GM18499 (cell line): ENCODE measurements around the gene WDFY2.

Experiments
- ATAC-seq: cut with Tn5 transposase; IDR thresholded peaks from one replicate; pipeline ENCODE4 v1.9.1; 2021; ENCODE audit warnings: moderate number of reproducible peaks; ENCODE audit not compliant: insufficient read depth, unreplicated experiment

The WDFY2 gene

DNA sequence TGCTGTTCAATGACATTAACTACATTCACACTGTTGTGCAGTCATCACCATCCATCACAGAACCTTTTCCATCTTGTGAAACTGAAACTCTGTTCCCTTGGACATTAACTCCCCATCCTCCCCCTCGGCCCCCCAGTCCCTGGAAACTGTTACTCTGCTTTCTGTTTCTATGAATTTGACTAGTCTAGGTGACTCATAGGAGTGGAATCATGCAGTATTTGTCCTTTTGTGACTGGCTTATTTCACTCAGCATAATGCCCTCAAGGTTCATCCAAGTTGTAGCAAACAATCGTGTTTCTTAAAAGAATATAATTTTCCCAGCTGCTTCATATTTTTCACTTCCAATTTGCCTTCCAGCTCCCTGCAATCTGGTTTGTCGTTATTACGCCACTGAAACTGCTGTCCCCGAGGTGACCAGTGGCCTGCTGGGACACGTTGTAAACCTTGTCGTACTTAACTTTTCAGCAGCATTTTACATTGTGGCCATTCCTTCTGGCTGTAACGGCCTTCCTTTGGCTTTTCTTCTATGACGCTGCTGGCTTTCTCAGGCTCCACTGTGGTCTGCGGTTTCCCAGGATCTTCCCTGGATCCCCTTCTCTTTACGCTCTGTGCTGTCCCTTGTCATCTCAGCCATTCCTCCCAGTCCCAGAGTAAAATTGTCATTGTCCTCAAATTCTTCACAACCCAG, 145.7 kb downstream of the WDFY2 start:
- ATAC-seq = no peak

DNA sequence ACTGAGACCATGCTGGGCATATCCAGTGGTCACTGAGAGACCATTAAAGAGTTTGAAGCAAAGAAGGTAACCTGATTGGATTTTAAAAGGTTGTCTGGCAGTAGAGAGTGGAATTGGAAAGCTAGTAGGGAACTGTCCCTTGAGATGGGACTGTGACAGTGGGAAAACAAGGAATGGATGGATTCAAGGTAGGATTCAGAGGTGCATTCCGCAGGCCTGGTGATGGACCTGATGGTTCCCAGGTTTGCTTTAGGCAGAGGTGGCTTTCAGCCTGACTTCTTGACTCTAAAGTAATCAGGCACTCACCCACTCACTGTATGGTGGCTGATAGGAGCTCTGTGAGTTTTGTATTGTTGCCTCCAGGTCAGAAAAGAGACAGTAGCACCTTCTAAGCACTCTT, 146.7 kb downstream of the WDFY2 start:
- ATAC-seq = no peak

DNA sequence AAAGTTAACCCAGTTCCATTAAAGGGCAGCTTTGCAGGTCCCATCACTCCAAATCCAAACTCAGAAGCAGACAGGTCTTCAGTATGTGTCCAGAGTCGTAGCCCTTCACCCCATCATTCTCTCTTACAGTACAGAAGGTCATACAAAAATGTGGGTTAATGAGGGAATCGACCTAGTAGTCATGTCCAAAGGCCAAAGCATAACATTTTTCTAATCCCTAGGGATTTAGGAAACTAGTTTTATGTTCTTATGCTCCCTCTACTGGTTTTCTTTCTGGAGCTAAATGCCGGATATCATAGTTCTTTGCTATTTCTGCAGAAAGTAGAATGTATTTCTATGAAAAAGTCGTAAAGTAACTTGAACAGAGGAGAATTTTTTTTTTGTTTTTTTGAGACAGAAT, 147.5 kb downstream of the WDFY2 start:
- no peak for ATAC-seq

DNA sequence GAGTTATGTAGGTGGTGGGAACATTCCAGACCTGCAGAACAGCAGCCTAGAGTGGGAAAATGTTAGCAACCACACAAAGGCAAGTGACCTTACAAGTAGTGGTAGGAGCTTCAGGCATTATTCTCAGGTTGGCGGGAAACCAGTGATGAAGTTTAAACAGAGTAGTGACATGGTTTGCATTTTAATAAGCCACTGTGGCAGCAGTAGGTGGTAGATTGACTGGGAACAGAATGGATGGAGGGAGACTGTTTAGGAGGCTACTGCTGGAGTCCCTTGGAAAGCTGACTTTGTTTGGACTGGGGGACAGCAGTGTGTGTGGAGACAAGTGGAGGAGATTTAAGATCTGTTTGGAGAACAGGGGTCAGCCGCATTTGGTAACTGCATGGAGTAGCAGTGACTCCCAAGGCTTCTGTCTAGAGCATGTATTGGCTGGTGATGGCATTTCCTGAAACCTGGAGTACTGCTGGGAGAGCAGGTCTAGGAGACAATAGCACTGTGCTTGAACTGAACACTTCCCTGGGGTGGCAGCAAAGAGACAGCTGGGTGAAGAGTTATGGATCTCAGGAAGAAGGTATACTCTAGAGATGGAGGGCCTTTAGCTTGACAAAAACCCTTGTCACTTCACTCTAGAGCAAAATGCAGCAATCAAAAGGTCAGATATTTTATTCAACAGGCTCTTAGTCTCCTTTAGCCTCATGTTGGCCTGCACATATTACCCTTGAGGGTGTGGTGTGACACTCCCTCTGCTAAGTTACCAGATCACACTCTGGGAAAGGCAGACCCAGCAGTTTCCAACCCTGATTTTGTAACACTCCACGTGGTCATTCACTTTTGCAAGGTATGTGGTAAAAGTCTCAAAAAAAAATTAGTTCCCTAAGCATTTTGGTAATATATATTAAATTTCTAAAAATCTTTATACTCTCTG, 149.4 kb downstream of the WDFY2 start:
- no peak for ATAC-seq

DNA sequence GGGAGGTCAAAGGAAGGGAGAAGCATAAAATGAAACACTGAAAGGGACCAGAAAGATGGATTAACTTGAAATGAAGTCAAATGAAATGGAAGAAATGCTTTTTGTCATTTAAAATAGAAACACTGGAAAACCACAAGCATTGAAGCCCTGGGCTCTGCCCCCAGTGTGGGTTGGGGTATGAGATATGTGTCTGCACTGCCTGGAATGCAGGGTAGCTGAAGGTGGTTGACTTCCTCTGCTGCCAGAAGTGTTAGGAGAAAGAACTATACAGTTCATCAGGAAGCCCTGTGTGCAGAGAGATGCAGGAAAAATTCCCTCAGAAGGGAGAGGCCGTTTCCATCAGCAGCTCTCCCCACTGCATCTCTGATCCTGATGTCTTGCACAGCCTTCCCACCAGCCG, 150.5 kb downstream of the WDFY2 start:
- no peak for ATAC-seq

DNA sequence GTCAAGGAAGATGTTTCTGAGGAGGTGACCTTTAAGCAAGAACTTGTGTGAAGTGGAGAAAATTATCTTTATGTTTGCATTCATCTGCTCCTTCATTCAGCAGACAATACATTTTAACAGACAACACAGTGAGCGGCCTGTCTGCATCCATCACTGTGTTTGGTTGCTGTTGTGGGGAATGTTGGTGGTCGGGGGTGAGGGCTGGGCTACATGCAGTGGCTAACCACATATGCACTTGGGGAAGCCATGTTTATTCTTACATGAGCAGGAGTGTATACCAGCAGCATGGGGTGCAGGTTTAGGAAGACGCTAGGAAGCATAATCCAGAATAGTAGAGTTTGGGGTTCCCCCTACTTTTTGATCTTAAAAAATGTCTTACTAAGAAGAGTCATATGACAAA, 153.3 kb downstream of the WDFY2 start:
- no peak for ATAC-seq

DNA sequence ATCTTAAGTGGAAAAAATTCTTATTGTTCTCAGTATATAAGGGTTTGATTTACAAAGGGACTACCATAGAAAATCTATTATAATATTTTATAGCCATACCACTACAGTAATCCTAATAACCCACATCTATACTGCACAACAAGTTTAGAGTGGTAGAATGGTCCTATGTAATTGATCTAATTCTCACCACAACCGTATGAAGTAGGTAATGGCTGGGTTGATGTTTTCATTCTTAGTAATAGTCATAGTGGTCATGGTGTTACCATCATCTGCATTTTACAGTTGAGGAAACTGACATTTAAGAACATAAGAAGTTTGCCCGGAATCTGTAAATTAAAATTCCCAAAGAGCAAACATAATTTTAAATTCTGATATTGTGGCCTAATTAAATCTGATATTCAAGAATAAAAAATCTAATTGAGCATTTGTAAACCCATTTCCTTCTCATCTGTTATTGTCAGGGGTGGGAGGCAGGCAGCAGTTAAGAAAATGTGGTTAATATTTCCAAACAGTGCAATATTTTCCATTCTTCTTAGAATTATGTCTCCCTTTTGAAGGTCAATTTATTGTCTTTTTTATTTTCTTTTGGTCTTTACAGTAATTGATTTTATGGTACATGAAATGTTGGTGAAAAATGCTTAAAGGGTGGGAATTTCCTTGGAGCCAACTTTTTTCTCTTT, 154.1 kb downstream of the WDFY2 start:
- no peak for ATAC-seq

DNA sequence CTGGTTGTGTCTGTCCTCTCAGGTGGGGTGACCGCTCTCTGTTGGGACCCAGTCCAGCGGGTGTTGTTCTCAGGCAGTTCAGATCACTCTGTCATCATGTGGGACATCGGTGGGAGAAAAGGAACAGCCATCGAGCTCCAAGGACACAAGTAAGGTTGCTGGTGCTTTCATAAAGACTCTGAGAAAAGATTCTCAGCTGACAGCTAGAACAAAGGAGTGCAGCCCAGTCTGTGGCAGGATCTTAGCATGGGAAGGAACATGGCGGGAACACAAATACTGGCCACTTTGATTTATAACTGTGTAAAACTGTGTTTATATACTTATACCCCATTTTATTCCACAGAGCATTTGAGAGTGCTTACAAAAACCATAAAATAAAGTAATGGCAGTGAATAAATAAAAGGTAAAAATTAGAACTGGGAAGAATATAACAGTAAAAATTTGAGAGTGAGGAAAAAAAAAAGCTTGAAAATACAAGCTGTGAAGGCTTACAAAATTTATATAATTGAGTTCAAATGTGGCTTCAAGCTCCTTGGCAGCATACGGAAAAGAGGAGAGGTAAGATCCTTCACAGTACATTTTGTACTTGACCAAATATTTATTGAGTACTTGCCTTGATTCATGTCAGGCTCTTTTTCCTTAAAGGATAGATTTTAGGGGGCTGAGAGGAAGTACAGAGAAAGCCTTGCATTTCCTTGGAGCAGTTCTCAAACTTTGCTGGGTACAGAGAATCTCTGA, 154.9 kb downstream of the WDFY2 start:
- ATAC-seq = no peak

DNA sequence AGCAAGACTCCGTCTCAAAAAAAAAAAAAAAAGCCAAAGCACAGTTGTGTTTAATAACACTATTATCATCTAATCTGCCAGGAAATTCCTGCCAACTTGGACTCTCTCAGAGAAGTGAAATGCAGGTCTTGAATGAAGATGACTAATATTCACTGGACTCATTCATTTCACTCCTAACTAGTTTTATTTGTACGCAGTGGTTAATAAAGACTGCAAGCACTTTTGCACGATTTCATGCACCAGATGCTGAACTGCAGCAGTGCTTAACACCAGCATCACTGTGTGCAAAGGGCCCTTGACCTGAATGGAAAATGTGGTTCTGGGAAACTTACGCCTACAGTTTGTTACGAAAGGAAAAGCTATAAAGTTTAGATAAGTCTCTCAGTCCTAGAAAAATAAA, 156.4 kb downstream of the WDFY2 start:
- ATAC-seq = no peak

DNA sequence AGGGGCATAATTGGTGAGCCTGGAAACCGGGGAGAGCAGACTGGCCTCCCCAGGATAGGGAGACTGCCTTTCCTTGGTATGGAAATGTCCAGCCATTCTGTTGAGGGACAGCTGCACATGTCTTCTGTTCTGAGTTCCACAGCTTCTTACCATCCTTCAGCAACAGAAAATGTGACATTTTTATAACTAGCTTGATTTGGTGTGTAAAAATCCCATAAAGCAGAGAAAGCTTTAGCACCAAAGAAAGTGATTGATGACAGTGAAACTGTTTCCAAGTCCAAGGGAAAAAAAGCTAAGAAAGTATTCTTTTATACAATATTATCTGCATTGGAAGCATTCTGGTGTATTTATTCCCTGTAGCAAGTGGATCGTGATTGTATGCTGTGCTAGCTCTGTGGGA, 157.8 kb downstream of the WDFY2 start:
- no peak for ATAC-seq

DNA sequence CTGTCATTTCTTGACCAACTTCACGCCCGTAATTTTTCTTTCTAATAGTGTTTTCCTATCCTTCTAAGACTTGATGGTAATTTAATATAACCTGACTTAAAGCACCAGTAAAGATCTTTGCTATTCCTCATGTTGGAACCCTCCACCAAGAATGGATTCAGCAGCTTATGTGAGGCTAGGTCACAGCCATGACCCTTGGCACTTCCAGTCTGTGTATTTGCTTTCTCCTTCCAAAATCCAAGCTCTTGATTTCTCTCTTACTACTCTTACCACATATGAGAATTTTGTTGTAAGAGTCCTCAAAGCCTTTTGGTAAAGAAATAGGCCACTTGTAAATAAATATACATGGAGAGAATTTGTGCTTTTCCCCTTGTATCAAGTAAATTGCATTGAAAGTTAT, 158.3 kb downstream of the WDFY2 start:
- ATAC-seq = no peak

DNA sequence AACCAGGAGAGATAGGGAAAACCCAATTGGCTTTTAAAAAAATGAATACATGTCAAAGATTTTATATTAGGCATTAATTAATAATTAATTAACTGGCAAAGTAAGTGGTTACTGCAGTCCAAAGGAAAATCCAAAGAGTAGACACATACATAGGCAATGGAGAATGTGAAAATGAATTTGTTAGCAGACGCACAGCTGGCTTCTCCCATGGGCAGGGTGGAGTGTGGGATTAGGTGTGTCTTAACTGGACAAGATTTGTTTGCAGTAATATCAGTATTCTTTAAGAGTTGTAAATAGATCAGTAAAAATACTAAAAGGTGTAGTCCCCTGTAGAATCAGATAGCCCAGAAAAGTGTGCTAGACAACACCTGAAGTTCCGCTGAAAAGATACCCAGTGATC, 161.0 kb downstream of the WDFY2 start:
- no peak for ATAC-seq

DNA sequence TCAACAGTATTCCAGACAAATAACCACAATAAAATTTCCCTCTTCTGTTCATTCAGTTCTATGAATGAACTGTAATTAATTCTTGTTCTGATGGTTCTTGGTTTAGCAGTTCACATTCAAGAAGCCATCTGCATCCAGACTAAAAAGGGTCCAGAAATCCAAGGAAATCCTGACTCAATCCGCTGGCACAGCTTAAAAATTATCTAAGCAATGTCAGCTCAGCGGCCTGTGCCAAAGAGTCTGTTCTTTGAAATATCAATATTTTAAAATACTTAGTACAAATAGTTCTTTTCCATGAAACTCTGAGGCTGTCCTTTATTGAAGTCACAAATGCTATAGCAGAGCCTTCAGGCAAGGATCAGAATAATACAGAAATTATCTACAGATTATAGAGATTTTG, 162.5 kb downstream of the WDFY2 start:
- no peak for ATAC-seq

DNA sequence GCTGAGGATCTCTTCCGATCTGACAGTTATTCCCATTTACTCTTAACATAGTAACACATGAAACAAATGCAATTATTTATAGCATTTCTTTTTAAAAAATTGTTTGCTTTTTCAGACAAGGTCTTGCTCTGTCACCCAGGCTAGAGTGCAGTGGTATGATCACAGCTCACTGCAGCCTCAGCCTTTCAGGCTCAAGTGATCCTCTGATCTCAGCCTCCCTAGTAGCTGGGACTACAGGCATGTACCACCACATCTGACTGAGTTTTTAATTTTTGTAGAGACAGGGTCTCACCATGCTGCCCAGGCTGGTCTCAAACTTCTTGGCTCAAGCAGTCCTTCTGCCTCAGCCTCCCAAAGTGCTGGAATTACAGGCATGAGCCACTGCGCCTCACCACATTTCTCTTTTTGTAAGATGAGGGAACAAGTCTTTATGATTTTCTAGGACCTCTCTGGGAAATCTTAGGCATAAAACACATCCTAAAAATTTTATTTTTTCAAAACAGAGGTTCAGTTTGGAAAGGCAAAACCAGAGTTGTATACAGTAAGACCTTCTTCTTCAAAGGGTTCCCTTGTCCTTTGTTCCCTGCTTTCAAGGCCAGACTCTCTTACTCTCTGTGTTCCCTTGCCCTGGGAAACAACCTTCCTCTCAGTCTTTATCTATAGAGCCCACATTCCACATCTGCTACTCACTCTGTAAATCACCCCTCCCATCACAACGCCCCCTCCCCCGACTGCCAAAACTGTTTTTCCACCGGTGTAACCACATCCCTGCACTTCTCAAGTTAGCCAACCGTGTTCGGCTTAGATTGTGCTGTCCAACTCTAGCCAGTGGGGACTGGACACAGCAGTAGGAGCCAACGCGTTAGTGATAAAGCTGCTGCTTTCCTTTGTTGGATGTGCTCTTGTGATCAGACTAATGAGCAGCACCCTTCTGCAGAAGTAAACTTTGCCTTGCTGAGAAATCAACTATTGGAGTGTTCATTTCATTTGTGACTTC, 163.5 kb downstream of the WDFY2 start:
- ATAC-seq = no peak

DNA sequence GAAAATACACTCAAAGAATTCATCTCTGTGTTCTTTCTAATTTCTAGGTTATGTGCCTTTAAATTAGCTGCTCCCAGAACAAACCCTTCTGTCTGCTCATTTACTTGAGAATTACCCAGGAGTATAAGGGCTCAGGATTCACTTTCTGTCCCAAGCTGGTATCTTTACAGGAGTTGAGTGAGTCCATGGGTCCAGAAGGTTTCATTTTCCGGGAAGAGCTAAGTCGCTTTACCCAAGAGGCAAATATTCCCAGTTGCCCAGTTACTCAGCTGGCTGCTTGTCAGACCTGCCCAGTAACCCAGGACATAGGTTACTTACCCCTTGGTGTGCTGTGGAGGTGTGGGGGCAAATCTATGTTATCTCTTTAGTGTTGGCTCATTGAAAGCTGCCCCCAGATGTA, 172.4 kb downstream of the WDFY2 start:
- ATAC-seq = no peak

DNA sequence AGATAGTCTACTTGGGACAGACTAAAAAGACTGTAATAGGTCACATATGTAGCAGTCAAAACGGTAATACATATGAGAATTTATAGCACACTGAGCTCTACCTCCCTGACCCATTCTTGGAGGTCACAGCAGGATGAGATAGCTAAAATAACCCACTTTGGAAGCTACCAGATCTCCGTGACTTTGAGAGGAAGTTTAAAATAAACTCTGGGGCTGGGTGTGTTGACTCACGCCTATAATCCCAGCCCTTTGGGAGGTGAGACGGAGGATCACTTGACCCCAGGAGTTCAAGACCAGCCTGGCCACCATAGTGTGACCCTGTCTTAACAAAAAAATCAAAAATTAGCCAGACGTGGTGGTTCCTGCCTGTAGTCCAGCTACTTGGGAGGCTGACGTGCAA, 174.4 kb downstream of the WDFY2 start:
- no peak for ATAC-seq

DNA sequence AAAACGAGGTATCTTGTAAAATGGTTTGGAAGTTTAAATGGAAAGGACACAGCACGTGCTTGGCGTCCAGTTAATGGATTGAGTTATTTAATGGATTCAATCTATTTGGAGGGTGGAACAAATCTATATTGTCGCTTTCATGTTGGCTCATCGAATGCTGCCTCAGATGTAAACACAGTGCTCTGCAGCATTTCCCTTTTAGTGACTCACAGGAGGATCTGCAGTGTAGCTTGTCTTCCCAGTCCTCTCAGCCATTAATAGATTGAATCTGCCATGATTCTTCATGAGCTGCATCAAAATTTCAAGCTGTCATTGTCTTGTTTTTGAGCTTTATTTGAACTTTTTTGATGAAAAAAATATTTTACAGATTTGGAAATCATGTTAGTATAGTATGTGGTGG, 175.0 kb downstream of the WDFY2 start:
- ATAC-seq = no peak

DNA sequence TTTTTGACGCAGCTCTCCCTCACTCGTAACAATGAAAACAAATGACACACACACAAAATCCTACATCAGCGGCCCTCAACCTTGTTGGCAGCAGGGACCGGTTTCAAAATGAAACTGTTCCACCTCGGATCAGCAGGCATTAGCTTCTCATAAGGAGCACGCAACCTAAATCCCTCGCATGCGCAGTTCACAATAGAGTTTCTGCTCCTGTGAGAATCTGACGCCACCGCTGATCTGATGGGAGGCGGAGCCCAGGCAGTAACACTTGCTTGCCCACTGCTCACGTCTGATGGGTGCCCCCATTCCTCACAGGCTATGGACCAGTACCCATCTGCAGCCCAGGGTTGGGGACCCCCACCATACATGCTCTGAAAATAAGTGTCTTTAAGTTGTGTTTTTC, 176.3 kb downstream of the WDFY2 start:
- ATAC-seq = no peak

DNA sequence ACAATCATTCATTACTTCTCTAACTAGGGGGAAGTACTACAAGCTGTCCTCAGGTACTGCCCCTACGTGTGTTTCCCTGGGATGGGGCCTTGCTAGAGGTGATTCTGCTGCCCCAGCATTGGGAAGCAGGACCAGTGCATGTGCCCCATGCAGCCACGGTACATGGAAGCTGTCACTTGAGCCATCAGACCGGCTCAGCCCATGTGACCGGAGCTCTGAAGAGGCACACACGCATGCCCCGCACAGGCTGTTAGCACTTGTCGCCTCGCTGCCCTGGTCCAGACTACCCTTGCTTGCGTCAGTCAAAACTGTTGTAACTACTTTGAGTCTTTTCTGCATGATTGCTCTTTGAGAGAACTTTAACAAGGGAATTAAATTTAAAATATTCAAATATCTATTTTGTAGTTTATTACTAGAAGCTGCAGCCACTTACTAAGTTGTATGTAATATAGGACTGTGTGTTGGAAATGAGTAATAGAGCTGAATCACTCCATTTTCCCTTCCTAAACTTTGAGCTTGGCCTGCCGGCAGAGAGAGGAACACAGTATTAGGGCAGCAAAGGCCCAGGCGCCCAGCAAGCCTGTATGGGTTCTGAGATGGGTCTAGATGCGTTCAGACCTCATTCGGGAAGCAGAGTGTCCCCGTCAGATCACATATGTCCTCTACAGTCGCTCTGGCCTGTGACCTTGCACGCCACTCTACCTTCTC, 177.5 kb downstream of the WDFY2 start:
- ATAC-seq = no peak
